CD4-positive, CD25-positive, alpha-beta regulatory T cell (primary cell): ENCODE results near the gene DACT2. TPM values are rescaled to one million over a fixed set of nuclear protein-coding genes. Genes with fewer than 3 reads are reported as not detected.
"Not testable (repeated sequence)": the region's sequence is repeated elsewhere in the genome, so short reads cannot be mapped to it uniquely, and the experiment has no call there.

Experiments used
- ATAC-seq, 2 donors: fragments of 150-1000 bp; cut with Tn5 transposase; one replicate each; pipeline ENCODE4 v1.10.0; 2021; ENCODE audit warnings: low read depth in 2 of 2, moderate number of reproducible peaks in 2 of 2, moderate library complexity in 1 of 2
- DNase-seq, 3 donors: peaks; one replicate each; pipeline versions ENCODE4 v3.0.0 to v3.0.0-alpha.2; 2012 to 2022; ENCODE audit warnings: mixed read lengths in 1 of 3
- H3K27ac ChIP-seq: one replicate; pipeline ENCODE4 v1.7.0; 2013; ENCODE audit warnings: mild to moderate bottlenecking, low read length; ENCODE audit not compliant: insufficient read depth, poor library complexity, severe bottlenecking
- H3K27me3 ChIP-seq: one replicate; pipeline ENCODE4 v1.7.0; 2013; ENCODE audit warnings: low read length; ENCODE audit not compliant: control insufficient read depth, insufficient read depth
- H3K36me3 ChIP-seq: one replicate; pipeline ENCODE4 v1.7.0; 2013; ENCODE audit warnings: mild to moderate bottlenecking, low read length, moderate library complexity; ENCODE audit not compliant: control insufficient read depth, insufficient read depth
- H3K4me1 ChIP-seq: 2 replicates; pipeline ENCODE4 v1.7.0; 2013; ENCODE audit warnings: mild to moderate bottlenecking, low read length; ENCODE audit not compliant: insufficient read depth, control insufficient read depth, poor library complexity, severe bottlenecking
- H3K4me3 ChIP-seq: one replicate; pipeline ENCODE4 v1.7.0; 2013; ENCODE audit warnings: low read depth, mild to moderate bottlenecking, low read length, moderate library complexity
- H3K9me3 ChIP-seq, 2 experiments: 1 replicate in 1 of 2; 2 replicates in 1 of 2; pipeline ENCODE4 v1.7.0; 2013; ENCODE audit warnings: low read length in 2 of 2, mild to moderate bottlenecking in 1 of 2, moderate library complexity in 1 of 2; ENCODE audit not compliant: control insufficient read depth in 2 of 2
- H3K27ac Mint-ChIP-seq, 3 donors: one replicate each; pipeline ENCODE4 v1.8.0; 2020 to 2022; ENCODE audit warnings: mild to moderate bottlenecking in 3 of 3, mixed read lengths in 3 of 3, moderate library complexity in 2 of 3
- H3K27me3 Mint-ChIP-seq: one replicate; pipeline ENCODE4 v1.8.0; 2022; ENCODE audit warnings: mild to moderate bottlenecking, mixed read lengths
- H3K36me3 Mint-ChIP-seq: one replicate; pipeline ENCODE4 v1.8.0; 2020; ENCODE audit warnings: mixed read lengths
- H3K4me1 Mint-ChIP-seq, 4 donors: one replicate each; pipeline ENCODE4 v1.8.0; 2020 to 2022; ENCODE audit warnings: mixed read lengths in 4 of 4, mild to moderate bottlenecking in 1 of 4
- H3K4me3 Mint-ChIP-seq, 4 donors: one replicate each; pipeline ENCODE4 v1.8.0; 2020 to 2022; ENCODE audit warnings: mild to moderate bottlenecking in 4 of 4, mixed read lengths in 4 of 4, moderate library complexity in 3 of 4
- H3K9me3 Mint-ChIP-seq, 7 donors: one replicate each; pipeline ENCODE4 v1.8.0; 2020 to 2022; ENCODE audit warnings: mixed read lengths in 7 of 7, mild to moderate bottlenecking in 3 of 7, moderate library complexity in 2 of 7
- polyA plus RNA-seq, 4 donors: library from polyadenylated mRNA; unstranded; fragments of 300-500 nt; fragmentation: Illumina TruSeq; gene quantifications; one replicate each; pipeline ENCODE4 v1.2.3, GENCODE V29; 2021
- total RNA-seq: library from RNA; stranded (reverse); gene quantifications from one replicate; pipeline ENCODE4 v1.2.3, GENCODE V29; 2022

DACT2 gene
- total and polyA plus RNA-seq, 5 donors from 2014 or later = not detected

- not testable (repeated sequence) for H3K36me3 ChIP-seq, H3K4me1 ChIP-seq, H3K4me1 Mint-ChIP-seq, H3K9me3 ChIP-seq, H3K27me3 ChIP-seq, H3K36me3 Mint-ChIP-seq, H3K27me3 Mint-ChIP-seq, DNase-seq, H3K9me3 Mint-ChIP-seq, H3K4me3 ChIP-seq, H3K27ac Mint-ChIP-seq, H3K27ac ChIP-seq, ATAC-seq, H3K4me3 Mint-ChIP-seq
Observed at GRCh38 chr6:168267779-168268178, 51.8 kb downstream of the DACT2 start.

- Histone ChIP-seq H3K9me3 (no peaks in the 10 kb centered on the region), H3K4me1 (no peaks in the 10 kb centered on the region), H3K27me3 (no peaks in the 10 kb centered on the region), H3K27ac (no peak overlapping the region), H3K36me3 (no peaks in the 10 kb centered on the region), H3K4me3 (no peak overlapping the region)
- H3K27ac Mint-ChIP-seq = no peak overlapping the region
- no peak overlapping the region for H3K4me3 Mint-ChIP-seq
- no peak for ATAC-seq
- peaks cover 0 to 1% (median 0%) of the 10 kb centered on the region in 7 donors for H3K9me3 Mint-ChIP-seq
- H3K4me1 Mint-ChIP-seq = no peaks in the 10 kb centered on the region
- no peaks in the 10 kb centered on the region for H3K36me3 Mint-ChIP-seq
- H3K27me3 Mint-ChIP-seq = no peaks in the 10 kb centered on the region
- DNase-seq = no peak
Observed at GRCh38 chr6:168265827-168266815, 53.5 kb downstream of the DACT2 start.

- Histone ChIP-seq H3K4me3 (no peak overlapping the region), H3K27me3 (no peaks in the 10 kb centered on the region), H3K4me1 (no peaks in the 10 kb centered on the region), H3K27ac (no peak overlapping the region), H3K9me3 (no peaks in the 10 kb centered on the region), H3K36me3 (no peaks in the 10 kb centered on the region)
- Mint-ChIP-seq H3K9me3 (peaks cover 0 to 1% (median 0%) of the 10 kb centered on the region in 7 donors), H3K36me3 (no peaks in the 10 kb centered on the region), H3K4me3 (no peak overlapping the region), H3K27me3 (no peaks in the 10 kb centered on the region), H3K27ac (no peak overlapping the region), H3K4me1 (no peaks in the 10 kb centered on the region)
- no peak for DNase-seq
- ATAC-seq = no peak
Observed at GRCh38 chr6:168265394-168265793, 54.2 kb downstream of the DACT2 start.

GRCh38 chr6:168264593-168265335 lies 54.8 kb downstream of the DACT2 start:
- H3K27me3 Mint-ChIP-seq = no peaks in the 10 kb centered on the region
- Histone ChIP-seq H3K27me3 (no peaks in the 10 kb centered on the region), H3K4me3 (no peak overlapping the region), H3K9me3 (no peaks in the 10 kb centered on the region), H3K36me3 (no peaks in the 10 kb centered on the region), H3K27ac (no peak overlapping the region), H3K4me1 (no peaks in the 10 kb centered on the region)
- no peak for DNase-seq
- peaks cover 0 to 1% (median 0%) of the 10 kb centered on the region in 7 donors for H3K9me3 Mint-ChIP-seq
- ATAC-seq = no peak
- H3K27ac Mint-ChIP-seq = no peak overlapping the region
- no peaks in the 10 kb centered on the region for H3K36me3 Mint-ChIP-seq
- no peak overlapping the region for H3K4me3 Mint-ChIP-seq
- no peaks in the 10 kb centered on the region for H3K4me1 Mint-ChIP-seq

- H3K27ac ChIP-seq = no peak overlapping the region
- no peaks in the 10 kb centered on the region for H3K27me3 Mint-ChIP-seq
- H3K4me1 Mint-ChIP-seq = no peaks in the 10 kb centered on the region
Observed at GRCh38 chr6:168263351-168263905, 56.1 kb downstream of the DACT2 start.

GRCh38 chr6:168261234-168261633 lies 58.3 kb downstream of the DACT2 start:
- DNase-seq = no peak
- Histone ChIP-seq H3K36me3 (no peaks in the 10 kb centered on the region), H3K9me3 (no peaks in the 10 kb centered on the region), H3K4me3 (no peak overlapping the region), H3K4me1 (no peaks in the 10 kb centered on the region), H3K27ac (no peak overlapping the region), H3K27me3 (no peaks in the 10 kb centered on the region)
- Mint-ChIP-seq H3K27ac (no peak overlapping the region), H3K27me3 (no peaks in the 10 kb centered on the region), H3K4me3 (no peak overlapping the region), H3K4me1 (no peaks in the 10 kb centered on the region), H3K36me3 (no peaks in the 10 kb centered on the region), H3K9me3 (peaks cover 0 to 1% (median 0%) of the 10 kb centered on the region in 7 donors)
- no peak for ATAC-seq

More at GRCh38 chr6:168263351-168263905, 56.1 kb downstream of the DACT2 start:
- no peak for ATAC-seq
- Mint-ChIP-seq H3K27ac (no peak overlapping the region), H3K36me3 (no peaks in the 10 kb centered on the region), H3K9me3 (peaks cover 0 to 1% (median 0%) of the 10 kb centered on the region in 7 donors), H3K4me3 (no peak overlapping the region)
- H3K4me3 ChIP-seq = no peak overlapping the region
- DNase-seq = no peak
- H3K4me1 ChIP-seq = no peaks in the 10 kb centered on the region
- no peaks in the 10 kb centered on the region for H3K36me3 ChIP-seq
- H3K9me3 ChIP-seq = no peaks in the 10 kb centered on the region
- no peaks in the 10 kb centered on the region for H3K27me3 ChIP-seq

- ATAC-seq (no peak), DNase-seq (no peak)
- Histone ChIP-seq H3K4me1 (no peaks in the 10 kb centered on the region), H3K36me3 (no peaks in the 10 kb centered on the region), H3K27me3 (no peaks in the 10 kb centered on the region), H3K4me3 (no peak overlapping the region), H3K27ac (no peak overlapping the region), H3K9me3 (no peaks in the 10 kb centered on the region)
- no peak overlapping the region for H3K4me3 Mint-ChIP-seq
- H3K27ac Mint-ChIP-seq = no peak overlapping the region
- H3K36me3 Mint-ChIP-seq = no peaks in the 10 kb centered on the region
- no peaks in the 10 kb centered on the region for H3K4me1 Mint-ChIP-seq
- no peaks in the 10 kb centered on the region for H3K27me3 Mint-ChIP-seq
- peaks cover 0 to 6% (median 0%) of the 10 kb centered on the region in 7 donors for H3K9me3 Mint-ChIP-seq
Observed at GRCh38 chr6:168260420-168260987, 59.1 kb downstream of the DACT2 start.
